Tibial nerve (tissue), 3 donors: ENCODE measurements around the gene FSD1L.

ENCODE experiments used
- CTCF ChIP-seq, 5 experiments: fragments of 200-600 bp in 3 of 5; fragments of 450-650 bp in 2 of 5; sonication (generic) in 3 of 5; IDR thresholded peaks; one replicate each; pipeline ENCODE4 v1.5.1; 2016 to 2019; ENCODE audit warnings: antibody characterized with exemption in 5 of 5, mild to moderate bottlenecking in 3 of 5, moderate library complexity in 2 of 5
- POLR2A ChIP-seq, 2 donors: fragments of 450-650 bp; IDR thresholded peaks; one replicate each; pipeline ENCODE4 v1.6.1; 2017; ENCODE audit warnings: antibody characterized with exemption in 2 of 2, mild to moderate bottlenecking in 2 of 2, moderate library complexity in 2 of 2

GRCh38 chr9:105418588-105419500 is 29.0 kb upstream of the FSD1L start:
- TF ChIP-seq POLR2A (IDR thresholded peaks at IDR 0.05) (no peak), CTCF (IDR thresholded peaks at IDR 0.05) (no peak)
